GM18499 (cell line): ENCODE measurements around the gene LIMK2.
"Not testable (repeated sequence)": the region's sequence is repeated elsewhere in the genome, so short reads cannot be mapped to it uniquely, and the experiment has no call there.

ENCODE experiments used
- ATAC-seq: cut with Tn5 transposase; IDR thresholded peaks from one replicate; pipeline ENCODE4 v1.9.1; 2021; ENCODE audit warnings: moderate number of reproducible peaks; ENCODE audit not compliant: insufficient read depth, unreplicated experiment

Gene LIMK2

GRCh38 chr22:31287818-31288495 is 75.9 kb downstream of the LIMK2 start:
- ATAC-seq = no peak

- no peak for ATAC-seq
Measured at GRCh38 chr22:31288496-31289240, 76.6 kb downstream of the LIMK2 start.

- ATAC-seq = no peak
Measured at GRCh38 chr22:31289344-31289743, 77.2 kb downstream of the LIMK2 start.

GRCh38 chr22:31290494-31291471 is 78.7 kb downstream of the LIMK2 start:
- peak; percentile 65 for ATAC-seq

DNA sequence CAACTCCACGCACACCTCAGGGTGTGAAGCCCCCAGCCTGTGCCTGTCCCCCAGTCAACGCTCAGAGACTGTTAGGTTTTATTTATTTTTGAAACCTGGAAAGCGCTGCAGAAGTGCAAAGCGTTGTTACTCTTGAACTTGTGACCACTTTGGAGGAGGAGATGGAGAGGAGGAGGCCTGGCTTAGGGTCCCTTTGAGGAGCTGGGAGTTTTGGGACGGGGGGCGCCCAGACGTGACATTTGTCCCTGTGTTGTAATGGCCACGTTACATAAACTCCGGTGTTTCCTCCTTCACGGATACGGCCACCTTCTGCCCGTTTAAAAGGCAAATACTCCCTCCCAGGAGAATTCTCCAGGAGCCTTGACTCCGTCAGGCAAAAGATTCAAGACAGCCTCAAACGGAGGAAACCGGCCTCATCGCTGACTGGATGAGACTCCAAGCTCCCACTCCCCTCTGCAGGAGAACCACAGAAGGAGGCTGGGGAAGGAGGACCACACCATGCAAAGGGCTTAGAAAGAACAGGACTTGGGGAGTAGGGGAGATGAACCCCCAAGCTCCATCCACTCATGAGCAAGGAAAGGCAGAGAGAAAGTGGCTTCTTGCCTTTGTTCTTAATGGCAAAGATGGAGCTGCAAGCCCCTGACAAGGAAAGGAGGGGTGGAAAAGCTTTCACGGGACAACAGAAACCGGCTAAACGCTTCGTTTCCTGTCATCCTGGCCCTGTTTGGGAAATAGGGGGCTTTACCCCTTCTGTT is 79.6 kb downstream of the LIMK2 start:
- ATAC-seq = no peak

DNA sequence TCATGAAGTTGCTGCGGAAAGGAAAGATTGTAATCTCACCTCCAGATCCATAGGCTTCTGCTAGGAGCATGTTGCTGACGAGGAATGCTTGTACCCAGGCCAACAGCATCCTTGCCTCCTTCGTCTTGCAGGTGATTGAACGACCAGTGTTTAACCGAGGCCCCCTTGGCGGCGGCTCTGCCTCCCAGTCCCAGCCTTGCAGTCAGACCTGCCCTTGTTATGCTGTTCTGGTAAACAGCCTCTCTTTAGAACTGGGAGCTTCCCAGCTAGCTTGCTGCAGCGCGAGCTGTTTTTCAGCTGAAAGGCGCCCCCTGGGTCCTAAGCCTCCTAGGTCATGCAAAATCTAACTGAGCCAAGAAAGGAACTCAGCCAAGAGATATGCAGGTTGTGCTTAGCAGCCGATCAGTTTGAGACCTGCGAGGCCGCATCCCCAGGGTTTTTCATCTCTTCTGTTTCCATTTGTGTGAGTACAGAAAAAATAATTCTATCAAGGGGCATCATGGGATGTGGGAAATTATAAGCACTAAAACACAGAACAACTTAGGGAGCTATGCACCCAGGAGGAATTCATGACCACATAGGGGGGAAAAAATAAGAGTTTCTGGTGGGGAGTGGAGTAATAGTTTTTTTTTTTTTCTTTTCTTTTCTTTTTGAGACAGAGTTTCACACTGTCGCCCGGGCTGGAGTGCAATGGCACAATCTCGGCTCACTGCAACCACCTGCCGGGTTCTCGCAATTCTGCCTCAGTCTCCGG is 80.3 kb downstream of the LIMK2 start, which contains the start of gene PIK3IP1:
TSS of gene PIK3IP1 (minus strand) at position 253 of the 754 bp plus-strand sequence. CDS start at position 109, 144 bp downstream.
- no peak for ATAC-seq

DNA sequence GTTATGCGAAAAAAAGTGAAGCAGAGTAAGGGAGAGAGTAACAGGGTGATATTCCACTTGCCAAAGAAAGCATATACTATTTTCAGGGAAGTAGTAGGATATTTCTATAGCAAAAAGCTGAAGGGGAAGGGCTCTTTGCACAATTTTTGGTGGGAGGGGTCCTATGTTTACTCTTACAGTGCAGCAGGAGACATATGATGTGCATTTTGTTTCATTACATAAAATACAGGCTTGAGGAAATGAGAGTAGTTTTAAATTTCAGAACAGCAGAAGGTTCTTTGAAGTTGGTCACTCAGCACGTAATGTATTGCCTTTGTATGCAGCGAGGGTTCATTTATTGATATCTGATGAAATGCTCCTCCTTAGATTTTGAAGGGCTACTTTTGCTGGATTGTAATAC is 83.3 kb downstream of the LIMK2 start:
- ATAC-seq = no peak

DNA sequence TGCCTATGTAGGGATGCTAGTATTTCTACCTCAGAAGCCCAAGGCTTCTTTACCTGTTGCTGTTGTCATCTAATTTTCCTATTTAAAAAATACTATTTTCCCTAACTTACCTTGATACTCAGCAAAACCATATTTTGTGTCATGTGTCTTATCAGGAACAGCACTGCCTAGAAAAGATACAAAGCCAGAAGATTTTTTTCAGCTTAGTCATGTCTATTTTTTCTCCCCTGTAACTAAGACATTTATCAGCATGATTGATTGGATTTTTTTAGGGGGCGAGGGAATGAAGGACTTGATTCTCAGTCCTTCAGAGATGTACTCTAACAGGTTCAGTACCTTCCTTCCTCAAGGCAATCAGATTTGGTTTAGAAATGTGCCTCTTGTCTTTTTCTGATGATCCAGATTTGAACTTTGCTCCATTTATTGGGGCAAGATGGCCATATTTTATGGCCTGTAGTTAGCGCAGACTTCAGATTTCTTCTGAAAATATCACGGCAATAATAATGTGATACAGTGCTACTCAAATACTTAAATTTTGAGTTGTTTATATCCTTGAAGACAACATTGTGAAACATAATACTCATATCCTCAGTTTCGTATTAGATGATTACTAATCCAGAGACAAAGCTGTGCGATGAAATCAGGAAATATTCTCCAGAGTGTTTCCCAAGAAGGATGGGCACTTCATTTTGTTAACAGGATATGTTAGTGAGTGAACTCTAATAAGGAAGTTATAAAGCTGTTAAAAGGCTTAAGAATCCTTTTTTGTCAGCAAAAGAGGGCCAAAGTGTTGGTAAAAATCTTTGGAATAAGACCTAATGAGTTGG is 83.9 kb downstream of the LIMK2 start:
- ATAC-seq = no peak

GRCh38 chr22:31300896-31301295 is 88.8 kb downstream of the LIMK2 start:
- ATAC-seq = no peak

- ATAC-seq = no peak
Measured at GRCh38 chr22:31302006-31302405, 89.9 kb downstream of the LIMK2 start.

DNA sequence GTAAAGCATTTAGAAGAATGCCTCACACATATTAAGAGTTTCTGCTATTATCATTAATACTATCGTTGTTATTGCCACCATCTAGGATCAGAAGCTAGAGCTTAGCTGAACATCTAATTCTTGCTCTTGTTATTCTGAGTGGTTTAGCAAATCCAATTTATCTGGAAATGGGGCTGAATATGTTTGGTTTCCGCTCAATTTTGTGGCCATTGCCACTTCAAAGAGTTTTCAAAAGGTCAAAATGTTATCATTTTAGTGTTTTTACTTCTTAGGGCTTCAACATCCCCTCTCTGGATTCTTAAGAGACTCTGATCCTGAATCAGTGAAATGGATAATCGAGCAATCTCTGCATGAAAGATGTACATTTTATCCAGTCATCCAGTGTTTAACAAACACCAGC is 90.4 kb downstream of the LIMK2 start:
- ATAC-seq = no peak

DNA sequence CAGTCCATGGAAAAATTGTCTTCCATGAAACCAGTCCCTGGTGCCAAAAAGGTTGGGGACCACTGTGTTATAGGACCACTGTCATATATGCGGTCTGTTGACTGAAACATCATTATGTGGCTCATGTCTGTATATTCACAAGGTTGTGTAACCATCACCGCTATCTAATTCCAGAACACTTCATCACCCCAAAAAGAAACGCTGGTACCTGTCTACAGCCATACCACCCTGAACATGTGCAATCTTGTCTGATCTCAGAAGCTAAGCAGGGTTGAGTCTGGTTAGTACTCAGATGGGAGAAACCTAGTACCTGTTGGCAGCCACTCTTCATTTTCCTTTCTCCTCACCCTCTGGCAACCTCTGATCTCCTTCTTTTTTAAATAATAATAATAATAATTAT is 93.1 kb downstream of the LIMK2 start:
- no peak for ATAC-seq

DNA sequence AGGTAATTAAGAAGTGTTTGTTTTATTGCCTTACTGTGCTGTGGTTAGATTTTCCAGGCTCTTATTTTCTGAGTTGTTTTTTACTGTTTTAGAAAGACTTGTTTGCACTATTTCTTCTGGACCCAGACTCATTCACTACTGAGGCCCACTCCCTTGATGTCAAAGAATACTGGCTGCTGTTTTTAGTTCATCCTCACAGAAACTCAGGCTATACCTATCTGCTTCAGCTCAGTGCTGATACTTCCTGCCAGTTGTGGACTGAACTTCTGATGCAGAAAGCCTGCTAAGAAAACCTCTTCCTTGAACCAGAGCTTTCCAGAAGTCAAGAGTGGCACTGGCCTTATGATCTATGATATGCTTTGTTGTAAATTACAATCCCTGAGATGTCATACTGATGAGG is 96.1 kb downstream of the LIMK2 start:
- no peak for ATAC-seq

- no peak for ATAC-seq
Measured at GRCh38 chr22:31313366-31314147, 101.5 kb downstream of the LIMK2 start.

- ATAC-seq = not testable (repeated sequence)
Measured at GRCh38 chr22:31314220-31314619, 102.1 kb downstream of the LIMK2 start.

DNA sequence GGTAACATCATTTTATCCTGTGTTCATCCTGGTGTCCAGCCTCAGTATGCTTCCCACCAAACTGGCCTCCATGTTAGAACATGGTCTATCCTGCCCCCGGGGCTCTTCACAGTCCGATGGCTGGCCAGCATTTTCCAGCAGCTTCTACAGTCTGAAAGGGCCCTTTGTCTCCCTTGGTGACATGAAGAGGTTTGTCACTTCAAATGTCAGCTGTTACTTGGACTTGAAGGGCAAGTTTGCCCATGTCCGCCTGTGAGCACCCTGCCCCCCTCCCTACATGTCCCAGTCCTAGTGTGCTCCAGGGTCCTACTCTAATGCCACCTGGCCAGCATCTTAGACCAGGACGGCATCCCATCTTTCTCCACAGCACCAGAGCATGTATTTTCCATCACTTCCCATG is 109.3 kb downstream of the LIMK2 start:
- ATAC-seq = no peak
